Lung (tissue), 12 donors: Measurements from ENCODE around the gene DUSP16. TPM values are rescaled to one million over a fixed set of nuclear protein-coding genes. Genes with fewer than 3 reads are reported as not detected.

Source experiments
- ATAC-seq: fragments of 200-7000 bp; cut with Tn5 transposase; one replicate; pipeline ENCODE4 v1.9.1; 2020; ENCODE audit warnings: moderate number of reproducible peaks; ENCODE audit not compliant: insufficient read depth, low FRiP score
- DNase-seq, 3 donors: peaks; one replicate each; pipeline ENCODE4 v3.0.0-alpha.2; 2013 to 2017
- H3K27ac ChIP-seq, 2 donors: one replicate each; pipeline ENCODE4 v1.5.1; 2013; ENCODE audit warnings: mild to moderate bottlenecking in 2 of 2, moderate library complexity in 2 of 2, control low read depth in 1 of 2, inconsistent platforms in 1 of 2, low read depth in 1 of 2, low read length in 1 of 2
- H3K27me3 ChIP-seq, 3 donors: one replicate each; pipeline ENCODE4 v1.5.1; 2013; ENCODE audit warnings: low read length in 2 of 3; ENCODE audit not compliant: control insufficient read depth in 3 of 3, insufficient read depth in 3 of 3
- H3K36me3 ChIP-seq, 4 donors: one replicate each; pipeline ENCODE4 v1.5.1; 2013; ENCODE audit warnings: low read length in 4 of 4, mild to moderate bottlenecking in 1 of 4, moderate library complexity in 1 of 4; ENCODE audit not compliant: control insufficient read depth in 4 of 4, insufficient read depth in 4 of 4
- H3K4me1 ChIP-seq, 5 donors: one replicate each; pipeline ENCODE4 v1.5.1; 2013; ENCODE audit warnings: low read length in 5 of 5, mild to moderate bottlenecking in 2 of 5, moderate library complexity in 1 of 5; ENCODE audit not compliant: control insufficient read depth in 5 of 5, insufficient read depth in 5 of 5
- H3K4me3 ChIP-seq: one replicate; pipeline ENCODE4 v1.5.1; 2013; ENCODE audit warnings: mild to moderate bottlenecking, control low read depth, moderate library complexity
- H3K9ac ChIP-seq, 2 donors: one replicate each; pipeline ENCODE4 v1.5.1; 2013; ENCODE audit warnings: low read length in 2 of 2, control low read depth in 1 of 2; ENCODE audit not compliant: insufficient read depth in 1 of 2
- H3K9me3 ChIP-seq, 4 donors: one replicate each; pipeline ENCODE4 v1.5.1; 2013; ENCODE audit warnings: low read length in 3 of 4, mild to moderate bottlenecking in 1 of 4, moderate library complexity in 1 of 4; ENCODE audit not compliant: control insufficient read depth in 4 of 4, insufficient read depth in 3 of 4
- WGBS, 2 donors: extraction: QIAGEN DNeasy Blood & Tissue Kit; methylation state at CpG; one replicate each; pipeline ENCODE4 v1.1.7; 2013; 5-methylcytosine and 5-hydroxymethylcytosine counted together
- polyA plus RNA-seq, 2 donors: library from polyadenylated mRNA; stranded (reverse); fragments of 200-250 nt; gene quantifications; one replicate each; pipeline ENCODE4 v1.2.1, GENCODE V29; 2013
- total RNA-seq, 2 donors: library from RNA; depleted of rRNA in 1 of 2; stranded (reverse); fragments of >200 nt in 1 of 2; gene quantifications; one replicate each; pipeline ENCODE4 v1.2.1, GENCODE V29; 2014 to 2021
- TF ChIP-seq, protein P1 (sequence below): IDR thresholded peaks from 2 replicates; pipeline ENCODE4 v1.5.1; 2012; ENCODE audit warnings: mild to moderate bottlenecking; ENCODE audit errors: control extremely low read depth, extremely low read depth
- donor health status: control.
- donor health status: control.
- donor health status: Bipolar disorder and iron deficiency.
- donor health status: healthy.
- donor health status: DM: yes; HTN: yes; CAD: no.

The DUSP16 gene
- total and polyA plus RNA-seq, 4 donors, result 11.1 to 40.0 (median 25.8) TPM

DNA sequence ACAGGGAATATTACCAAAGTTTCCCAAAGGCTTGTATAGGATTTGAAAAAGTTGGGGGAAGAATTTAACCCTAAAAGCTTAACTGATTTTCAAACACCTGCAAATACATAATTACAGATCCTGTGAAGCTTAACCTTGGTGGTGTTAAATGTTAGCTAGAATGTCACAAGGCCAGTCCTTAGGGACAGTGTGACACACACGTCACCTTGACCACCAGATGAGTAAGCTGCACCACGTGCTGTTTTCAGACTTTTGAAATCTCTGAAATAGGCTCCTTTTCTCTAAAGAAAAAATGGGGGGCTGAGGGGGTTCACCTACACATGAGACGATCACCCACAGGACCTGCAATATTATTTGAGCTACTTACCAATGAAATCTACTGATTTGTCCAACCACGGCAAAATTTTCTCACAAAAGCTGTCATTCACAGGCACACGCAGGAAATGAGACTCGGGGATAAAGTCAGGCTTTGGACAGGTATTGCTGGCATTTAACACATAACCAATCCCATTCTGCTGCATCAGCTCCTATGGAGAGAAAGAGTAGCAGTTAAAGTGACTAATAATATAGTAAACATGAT, 75.9 kb downstream of the DUSP16 start:
- no peak for DNase-seq
- no peak overlapping the region for H3K27ac ChIP-seq
- ATAC-seq, result no peak
- no peak overlapping the region for H3K4me3 ChIP-seq
- no peaks in the 10 kb centered on the region for H3K27me3 ChIP-seq
- peaks cover under 1 to 18% (median 6%) of the 10 kb centered on the region in 4 donors for H3K36me3 ChIP-seq
- peaks cover 0 to 1% (median 0%) of the 10 kb centered on the region in 5 donors for H3K4me1 ChIP-seq
- no peak overlapping the region for H3K9ac ChIP-seq
- no peaks in the 10 kb centered on the region for H3K9me3 ChIP-seq
- TF ChIP-seq, protein P1, sequence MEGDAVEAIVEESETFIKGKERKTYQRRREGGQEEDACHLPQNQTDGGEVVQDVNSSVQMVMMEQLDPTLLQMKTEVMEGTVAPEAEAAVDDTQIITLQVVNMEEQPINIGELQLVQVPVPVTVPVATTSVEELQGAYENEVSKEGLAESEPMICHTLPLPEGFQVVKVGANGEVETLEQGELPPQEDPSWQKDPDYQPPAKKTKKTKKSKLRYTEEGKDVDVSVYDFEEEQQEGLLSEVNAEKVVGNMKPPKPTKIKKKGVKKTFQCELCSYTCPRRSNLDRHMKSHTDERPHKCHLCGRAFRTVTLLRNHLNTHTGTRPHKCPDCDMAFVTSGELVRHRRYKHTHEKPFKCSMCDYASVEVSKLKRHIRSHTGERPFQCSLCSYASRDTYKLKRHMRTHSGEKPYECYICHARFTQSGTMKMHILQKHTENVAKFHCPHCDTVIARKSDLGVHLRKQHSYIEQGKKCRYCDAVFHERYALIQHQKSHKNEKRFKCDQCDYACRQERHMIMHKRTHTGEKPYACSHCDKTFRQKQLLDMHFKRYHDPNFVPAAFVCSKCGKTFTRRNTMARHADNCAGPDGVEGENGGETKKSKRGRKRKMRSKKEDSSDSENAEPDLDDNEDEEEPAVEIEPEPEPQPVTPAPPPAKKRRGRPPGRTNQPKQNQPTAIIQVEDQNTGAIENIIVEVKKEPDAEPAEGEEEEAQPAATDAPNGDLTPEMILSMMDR, result no peak
- 87% methylated on average over 6 of the region's 6 CpGs for WGBS, 2 donors

DNA sequence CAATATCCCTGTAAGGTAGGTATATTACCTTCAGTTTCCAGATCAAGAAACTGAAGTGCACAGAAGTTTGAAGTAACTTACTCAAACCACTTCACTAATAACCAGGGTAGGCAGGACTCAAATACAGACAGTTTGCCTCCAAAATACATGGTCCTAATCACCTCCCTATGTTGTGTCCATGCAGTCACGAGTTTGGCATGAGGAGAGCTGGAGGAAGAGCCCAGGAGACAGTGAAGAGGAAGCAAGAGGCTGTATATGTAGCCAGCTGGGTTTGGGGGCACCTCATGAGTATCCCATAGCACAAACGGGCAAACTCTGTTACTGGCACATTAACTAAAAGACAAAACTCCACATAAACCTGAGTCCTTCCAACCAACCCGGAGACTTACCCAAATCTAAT, 79.2 kb downstream of the DUSP16 start:
- Histone ChIP-seq H3K4me1 (peaks cover 0 to 1% (median 0%) of the 10 kb centered on the region in 5 donors), H3K9ac (no peak overlapping the region), H3K36me3 (peaks cover 4 to 26% (median 14%) of the 10 kb centered on the region in 4 donors), H3K4me3 (no peak overlapping the region), H3K9me3 (no peaks in the 10 kb centered on the region), H3K27me3 (no peaks in the 10 kb centered on the region), H3K27ac (peak overlapping the region in 1 of 2 donors; percentile 22)
- ATAC-seq, result no peak
- WGBS, 2 donors, result 79 to 85% methylated on average over 3 of the region's 3 CpGs
- TF ChIP-seq, protein P1, result no peak
- no peak for DNase-seq

- ATAC-seq (no peak), DNase-seq (no peak)
- no peaks in the 10 kb centered on the region for H3K4me1 ChIP-seq
- H3K27ac ChIP-seq, result no peak overlapping the region
- no peaks in the 10 kb centered on the region for H3K27me3 ChIP-seq
- peaks cover 4 to 22% (median 15%) of the 10 kb centered on the region in 4 donors for H3K36me3 ChIP-seq
- H3K9me3 ChIP-seq, result no peaks in the 10 kb centered on the region
- TF ChIP-seq, protein P1, result no peak
- 66 to 88% methylated on average over 6 of the region's 6 CpGs for WGBS, 2 donors
- no peak overlapping the region for H3K9ac ChIP-seq
- H3K4me3 ChIP-seq, result no peak overlapping the region
Observed at GRCh38 chr12:12482959-12483358, 79.7 kb downstream of the DUSP16 start.
